A549 (cell line): Measurements from ENCODE around the gene NTRK2. TPM values are rescaled to one million over a fixed set of nuclear protein-coding genes. Genes with fewer than 3 reads are reported as not detected.
"Not testable (repeated sequence)": the region's sequence is repeated elsewhere in the genome, so short reads cannot be mapped to it uniquely, and the experiment has no call there.

Source experiments
- ATAC-seq, 2 experiments: fragments of 200-7000 bp in 1 of 2; fragments of >200 bp in 1 of 2; cut with Nextera tagmentation in 1 of 2; cut with Tn5 transposase in 1 of 2; 3 replicates each; pipeline versions ENCODE4 v1.8.0 to v1.9.1; 2018 to 2020; ENCODE audit warnings: mild to moderate bottlenecking in 1 of 2, moderate library complexity in 1 of 2
- CTCF ChIA-PET: fragments of 300-600 bp; sonication (Branson Sonifier 250); formaldehyde crosslinking; extraction: SDS; loops from one replicate; lab custom pipeline; 2021; ENCODE audit warnings: antibody characterized with exemption, inconsistent platforms; lab: Yijun Ruan, JAX
- POLR2A ChIA-PET: fragments of 350-600 bp; formaldehyde crosslinking; extraction: SDS; loops from one replicate; lab custom pipeline; 2021; ENCODE audit warnings: antibody characterized with exemption, inconsistent platforms; lab: Yijun Ruan, JAX
- DNase-seq, 2 experiments: peaks; one replicate each; pipeline versions ENCODE4 v3.0.0 to v3.0.0-alpha.2; 2011 to 2016; ENCODE audit warnings: low read depth in 1 of 2, low spot score in 1 of 2
- FAIRE-seq: peaks from 2 replicates; lab custom pipeline; 2011; peaks lifted over from hg19 to GRCh38; lab: Jason Lieb, UNC
- H3K27ac ChIP-seq, 2 experiments: fragments of >200 bp; sonication (Bioruptor Twin); formaldehyde crosslinking; 3 replicates each; pipeline ENCODE4 v1.5.1; 2016 to 2017
- H3K4me1 ChIP-seq: fragments of >200 bp; sonication (Bioruptor Twin); formaldehyde crosslinking; 3 replicates; pipeline ENCODE4 v1.6.1; 2016
- H3K4me2 ChIP-seq: fragments of >200 bp; sonication (Bioruptor Twin); formaldehyde crosslinking; 3 replicates; pipeline ENCODE4 v1.6.1; 2016
- H3K4me3 ChIP-seq: fragments of >200 bp; sonication (Bioruptor Twin); formaldehyde crosslinking; 3 replicates; pipeline ENCODE4 v1.5.1; 2016
- H3K9me3 ChIP-seq: fragments of >200 bp; sonication (Bioruptor Twin); formaldehyde crosslinking; 3 replicates; pipeline ENCODE4 v1.6.1; 2016
- CBX2 ChIP-seq: fragments of 200-600 bp; sonication (generic); IDR thresholded peaks from 2 replicates; pipeline ENCODE4 v1.6.1; 2016; ENCODE audit warnings: low read depth, mild to moderate bottlenecking, borderline replicate concordance
- CBX8 ChIP-seq: fragments of 200-600 bp; sonication (generic); IDR thresholded peaks from 2 replicates; pipeline ENCODE4 v1.6.1; 2016
- CHD2 ChIP-seq: fragments of 150-350 bp; IDR thresholded peaks from 2 replicates; pipeline ENCODE4 v1.6.1; 2014; ENCODE audit warnings: low read length; ENCODE audit not compliant: partially characterized antibody
- ESRRA ChIP-seq: fragments of 150-350 bp; IDR thresholded peaks from 2 replicates; pipeline ENCODE4 v1.6.1; 2014; ENCODE audit warnings: mild to moderate bottlenecking, low read length, borderline replicate concordance
- GATA3 ChIP-seq: IDR thresholded peaks from 2 replicates; pipeline ENCODE4 v1.6.1; 2012; ENCODE audit warnings: borderline replicate concordance
- HDAC2 ChIP-seq: fragments of 200-600 bp; sonication (generic); IDR thresholded peaks from 2 replicates; pipeline ENCODE4 v1.6.1; 2016
- HES2 ChIP-seq: fragments of >200 bp; sonication (Bioruptor Twin); formaldehyde crosslinking; IDR thresholded peaks from 2 replicates; pipeline ENCODE4 v1.6.1; 2016
- HOXA7 ChIP-seq: fragments of 250-450 bp; sonication (Bioruptor Pico); IDR thresholded peaks from 2 replicates; pipeline ENCODE4 v1.5.0; 2020; ENCODE audit warnings: mild to moderate bottlenecking, moderate library complexity
- HOXB5 ChIP-seq: fragments of 250-450 bp; sonication (Bioruptor Pico); IDR thresholded peaks from 2 replicates; pipeline ENCODE4 v1.5.0; 2020; ENCODE audit warnings: mild to moderate bottlenecking, moderate library complexity
- JUNB ChIP-seq: fragments of >200 bp; sonication (Bioruptor Twin); formaldehyde crosslinking; IDR thresholded peaks from 2 replicates; pipeline ENCODE4 v1.6.1; 2016
- NR3C1 ChIP-seq: fragments of >200 bp; sonication (Bioruptor Twin); formaldehyde crosslinking; IDR thresholded peaks from 3 replicates; pipeline ENCODE4 v1.6.1; 2017
- RAD21 ChIP-seq, 2 experiments: fragments of >200 bp in 1 of 2; sonication (Bioruptor Twin) in 1 of 2; formaldehyde crosslinking in 1 of 2; IDR thresholded peaks in 1 of 2; conservative IDR thresholded peaks in 1 of 2; 2 replicates in 1 of 2; 3 replicates in 1 of 2; pipeline ENCODE4 v1.6.1; 2012 to 2018; ENCODE audit warnings: inconsistent platforms in 1 of 2
- ZC3H11A ChIP-seq: fragments of 450-650 bp; IDR thresholded peaks from 2 replicates; pipeline ENCODE4 v1.6.1; 2014; ENCODE audit warnings: antibody characterized with exemption, mild to moderate bottlenecking
- ZFP36 ChIP-seq: fragments of 450-650 bp; IDR thresholded peaks from 2 replicates; pipeline ENCODE4 v1.6.1; 2014; ENCODE audit warnings: borderline replicate concordance; ENCODE audit not compliant: partially characterized antibody
- ZNF302 ChIP-seq: fragments of 250-450 bp; sonication (Bioruptor Pico); IDR thresholded peaks from 2 replicates; pipeline ENCODE4 v1.9.0; 2021; ENCODE audit warnings: inconsistent platforms, mild to moderate bottlenecking, moderate library complexity
- WGBS: methylation state at CpG from one replicate; pipeline ENCODE4 v1.1.6; 2017; ENCODE audit errors: missing lambda C conversion rate; 5-methylcytosine and 5-hydroxymethylcytosine counted together
- polyA plus RNA-seq, 4 experiments: library from polyadenylated mRNA; depleted of rRNA in 3 of 4; stranded (reverse); fragments of >200 nt; fragmentation: RNase III in 1 of 4; extraction: RNeasy Plus Mini Kit Qiagen cat#74134 plus additional on column Dnase treatment in 1 of 4; gene quantifications; 2 replicates in 3 of 4; 3 replicates in 1 of 4; pipeline ENCODE4 v1.2.3, GENCODE V29; 2011 to 2017
- TF ChIP-seq, protein P1 (sequence below): fragments of >200 bp; sonication (Bioruptor Twin); formaldehyde crosslinking; IDR thresholded peaks from 3 replicates; pipeline ENCODE4 v1.6.1; 2016

NTRK2 gene
- polyA plus RNA-seq, 2 of the 4 experiments (the other 2 are of a cell fraction): 0.03 TPM

DNA sequence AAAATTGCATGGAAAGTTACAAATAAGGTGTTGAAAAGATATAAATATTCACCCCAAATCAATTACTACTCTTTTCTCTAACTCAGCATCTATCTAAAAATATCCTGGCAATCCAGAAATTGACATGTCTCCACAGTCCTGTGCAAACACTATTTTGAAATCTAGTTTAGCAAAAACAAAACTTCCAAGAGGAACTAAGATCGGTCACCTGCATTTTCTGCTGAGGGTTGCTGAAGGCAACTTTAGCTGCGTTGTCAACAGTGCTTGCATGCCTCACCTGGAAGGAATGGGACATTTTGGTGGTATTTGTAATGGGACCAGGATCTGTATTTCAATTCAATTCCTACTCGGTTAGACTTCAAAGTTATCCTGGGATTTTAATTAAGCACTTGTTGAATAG lies 398.3 kb downstream of the NTRK2 start:
- no peaks in the 10 kb centered on the region for H3K4me1 ChIP-seq
- WGBS: 23% methylated on average over 3 of the region's 3 CpGs
- ATAC-seq (no peak), DNase-seq (no peak), FAIRE-seq (no peak)
- POLR2A ChIA-PET: no interaction called here
- H3K9me3 ChIP-seq: no peaks in the 10 kb centered on the region
- TF ChIP-seq HOXB5 (CRISPR knock-in tag): no peak
- TF ChIP-seq ESRRA: no peak
- TF ChIP-seq CHD2: no peak
- no peak for TF ChIP-seq ZFP36
- TF ChIP-seq NR3C1: no peak
- no peak for TF ChIP-seq HDAC2
- no peak for TF ChIP-seq JUNB
- TF ChIP-seq, protein P1, sequence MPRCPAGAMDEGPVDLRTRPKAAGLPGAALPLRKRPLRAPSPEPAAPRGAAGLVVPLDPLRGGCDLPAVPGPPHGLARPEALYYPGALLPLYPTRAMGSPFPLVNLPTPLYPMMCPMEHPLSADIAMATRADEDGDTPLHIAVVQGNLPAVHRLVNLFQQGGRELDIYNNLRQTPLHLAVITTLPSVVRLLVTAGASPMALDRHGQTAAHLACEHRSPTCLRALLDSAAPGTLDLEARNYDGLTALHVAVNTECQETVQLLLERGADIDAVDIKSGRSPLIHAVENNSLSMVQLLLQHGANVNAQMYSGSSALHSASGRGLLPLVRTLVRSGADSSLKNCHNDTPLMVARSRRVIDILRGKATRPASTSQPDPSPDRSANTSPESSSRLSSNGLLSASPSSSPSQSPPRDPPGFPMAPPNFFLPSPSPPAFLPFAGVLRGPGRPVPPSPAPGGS: no peak
- no peak for TF ChIP-seq CBX2
- TF ChIP-seq HES2: no peak
- TF ChIP-seq ZC3H11A: no peak
- TF ChIP-seq ZNF302 (CRISPR knock-in tag): no peak
- no peak for TF ChIP-seq HOXA7 (CRISPR knock-in tag)
- no peak for TF ChIP-seq CBX8
- no peak for TF ChIP-seq GATA3
- CTCF ChIA-PET: no interaction called here
- no peak overlapping the region for H3K4me3 ChIP-seq
- H3K27ac ChIP-seq: no peak overlapping the region
- no peak overlapping the region for H3K4me2 ChIP-seq

- DNase-seq, H3K4me1 ChIP-seq, H3K9me3 ChIP-seq, ATAC-seq, H3K27ac ChIP-seq, FAIRE-seq, POLR2A ChIA-PET, H3K4me2 ChIP-seq, H3K4me3 ChIP-seq: not testable (repeated sequence)
- CTCF ChIA-PET: interaction anchor here (1.4 kb wide), 1 partner anchor 22 kb away, joined by 3 read pairs; no protein-coding TSS in a partner anchor
- WGBS: 61% methylated on average over 3 of the region's 3 CpGs
- peak in 1 of 2 experiments; percentile 20; a peak in 1 of 5 replicates for TF ChIP-seq RAD21 (conservative IDR thresholded peaks at IDR 0.05 in 1 of 2, IDR thresholded peaks at IDR 0.05 in 1 of 2)
These were observed 399.9 kb downstream of the NTRK2 start for GRCh38 chr9:85069421-85069820.
